Umbilical cord (tissue), 2 donors: ENCODE results near the gene GLP2R. TPM values are rescaled to one million over a fixed set of nuclear protein-coding genes. Genes with fewer than 3 reads are reported as not detected.
"Not testable (repeated sequence)": the region's sequence is repeated elsewhere in the genome, so short reads cannot be mapped to it uniquely, and the experiment has no call there.

ENCODE experiments used
- DNase-seq: peaks from one replicate; pipeline ENCODE4 v3.0.0-alpha.2; 2015; ENCODE audit warnings: low spot score
- total RNA-seq: library from RNA; depleted of rRNA; stranded (reverse); fragments of >200 nt; gene quantifications from one replicate; pipeline ENCODE4 v1.2.3, GENCODE V29; 2014; ENCODE audit warnings: low replicate concordance; ENCODE audit not compliant: insufficient read depth

GLP2R gene
- total RNA-seq, 1 donor from 2014 or later, result 3.9 TPM

DNA sequence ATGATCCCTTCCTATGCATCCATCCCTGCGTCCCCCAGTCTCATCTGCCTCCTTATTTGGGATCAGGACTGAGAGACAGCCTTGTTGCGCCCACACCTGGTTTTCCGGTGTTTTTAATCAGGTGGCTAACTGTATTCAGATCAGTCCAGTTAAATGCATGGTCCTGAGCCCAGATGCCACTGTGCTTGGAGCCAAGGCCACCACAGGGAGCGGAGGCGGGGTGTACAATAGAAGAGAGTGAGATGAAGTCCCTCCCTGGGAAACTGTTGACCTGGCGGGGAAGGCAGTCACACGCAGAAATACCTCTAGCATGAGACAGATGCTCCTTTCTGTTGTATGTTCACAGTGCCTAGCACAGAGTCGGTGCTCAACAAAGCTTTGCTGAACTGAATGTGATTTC is 73.1 kb downstream of the GLP2R start:
- DNase-seq, result no peak

DNA sequence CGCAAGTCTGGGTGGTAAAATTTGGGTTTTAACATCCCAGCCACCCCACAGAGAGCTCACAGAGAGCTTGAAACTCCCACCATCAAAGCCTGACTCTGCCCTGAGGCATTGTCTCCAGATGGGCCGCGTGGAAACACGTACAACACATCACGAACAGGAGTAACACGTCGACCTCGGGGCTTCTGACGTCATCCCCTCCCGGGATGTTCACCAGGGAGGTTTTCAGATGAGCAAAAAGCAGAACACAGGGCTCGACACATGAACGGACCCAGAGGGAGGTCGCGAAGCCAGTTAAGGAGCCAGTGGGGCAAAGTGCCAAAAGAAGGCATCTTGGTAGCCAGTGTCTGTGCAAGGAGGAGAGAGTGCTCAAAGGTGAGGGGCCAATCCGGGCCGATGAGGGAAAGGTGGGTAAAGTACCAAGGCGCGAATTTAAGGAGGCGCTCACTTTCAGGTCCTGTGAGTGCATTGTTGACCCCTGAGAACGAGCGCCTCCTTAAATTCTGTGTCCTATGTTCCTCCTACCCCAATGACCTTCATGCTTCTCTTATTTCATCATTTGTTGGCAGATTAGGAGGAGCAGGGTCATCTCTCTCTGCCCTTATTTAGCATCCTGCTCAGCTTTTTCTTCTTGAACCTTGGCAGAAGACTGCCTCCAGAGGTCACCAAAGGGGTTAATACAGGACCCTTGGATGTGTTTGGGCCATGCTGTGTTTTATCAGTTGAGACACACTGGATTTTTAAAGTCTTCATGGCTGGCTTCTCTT is 73.7 kb downstream of the GLP2R start:
- no peak for DNase-seq

DNA sequence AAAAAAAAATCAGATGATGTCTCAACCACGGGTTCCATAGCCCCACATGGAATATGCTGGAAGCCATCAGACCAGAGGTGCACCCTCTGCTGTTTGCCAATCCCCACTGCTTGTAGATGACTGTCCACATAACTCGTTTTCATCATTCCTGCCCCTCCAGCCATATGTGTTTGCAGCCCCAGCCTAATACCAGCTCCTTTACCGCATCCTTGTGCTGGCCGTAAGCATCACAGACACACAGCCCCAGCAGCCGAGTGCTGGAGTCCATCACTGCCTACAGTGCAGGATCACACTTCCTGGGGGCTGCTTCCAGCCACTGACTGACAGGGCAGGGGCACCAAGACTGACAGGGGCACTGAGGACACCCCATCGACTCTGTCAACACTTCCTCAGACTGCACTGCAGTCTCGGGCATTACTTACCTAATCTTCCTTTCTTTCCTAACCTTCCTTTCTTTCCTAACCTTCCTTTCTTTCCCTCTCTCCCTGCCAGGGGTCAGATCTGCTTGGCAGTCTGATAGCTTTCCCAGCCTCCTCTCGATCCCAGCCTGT is 74.4 kb downstream of the GLP2R start:
- peak; percentile 37 for DNase-seq

DNA sequence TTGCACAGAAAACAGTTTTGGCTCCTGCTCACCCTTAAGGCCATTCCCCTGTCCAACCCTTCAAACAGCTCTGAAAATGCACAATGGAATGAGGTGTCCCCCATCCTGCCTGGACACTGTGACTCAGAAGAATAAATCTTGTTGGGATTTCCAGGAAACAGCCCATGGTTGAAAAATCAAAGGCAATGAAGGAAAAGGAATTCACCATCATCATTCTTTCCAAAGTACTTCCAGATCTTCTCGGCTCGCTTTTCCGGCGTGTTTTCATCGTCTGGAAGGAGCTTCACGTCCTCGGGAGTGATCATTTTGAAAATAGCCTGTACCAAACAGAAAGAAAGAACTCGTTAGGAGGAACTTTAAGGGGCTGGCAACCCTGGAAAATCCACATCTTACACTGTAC is 75.1 kb downstream of the GLP2R start:
- DNase-seq, result peak; percentile 74

DNA sequence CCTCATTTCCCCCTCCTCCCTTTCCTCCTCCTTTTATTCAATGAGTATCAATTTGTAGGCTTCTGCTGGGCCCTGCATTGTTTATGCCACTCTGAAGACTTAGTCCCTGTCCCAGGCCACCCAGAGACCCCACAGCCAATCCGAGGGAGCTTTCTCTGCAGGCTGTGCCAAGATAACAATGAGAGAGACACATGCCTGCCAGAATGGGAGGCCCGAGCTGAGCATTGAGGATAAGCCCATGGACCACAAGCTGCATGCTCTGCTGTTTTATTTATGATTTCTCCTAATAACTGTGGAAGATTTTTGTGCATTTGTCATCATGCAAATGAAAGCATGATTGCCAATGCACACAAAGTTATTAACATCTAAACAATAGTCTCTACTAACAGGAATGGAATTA is 76.4 kb downstream of the GLP2R start:
- DNase-seq, result peak; percentile 32

DNA sequence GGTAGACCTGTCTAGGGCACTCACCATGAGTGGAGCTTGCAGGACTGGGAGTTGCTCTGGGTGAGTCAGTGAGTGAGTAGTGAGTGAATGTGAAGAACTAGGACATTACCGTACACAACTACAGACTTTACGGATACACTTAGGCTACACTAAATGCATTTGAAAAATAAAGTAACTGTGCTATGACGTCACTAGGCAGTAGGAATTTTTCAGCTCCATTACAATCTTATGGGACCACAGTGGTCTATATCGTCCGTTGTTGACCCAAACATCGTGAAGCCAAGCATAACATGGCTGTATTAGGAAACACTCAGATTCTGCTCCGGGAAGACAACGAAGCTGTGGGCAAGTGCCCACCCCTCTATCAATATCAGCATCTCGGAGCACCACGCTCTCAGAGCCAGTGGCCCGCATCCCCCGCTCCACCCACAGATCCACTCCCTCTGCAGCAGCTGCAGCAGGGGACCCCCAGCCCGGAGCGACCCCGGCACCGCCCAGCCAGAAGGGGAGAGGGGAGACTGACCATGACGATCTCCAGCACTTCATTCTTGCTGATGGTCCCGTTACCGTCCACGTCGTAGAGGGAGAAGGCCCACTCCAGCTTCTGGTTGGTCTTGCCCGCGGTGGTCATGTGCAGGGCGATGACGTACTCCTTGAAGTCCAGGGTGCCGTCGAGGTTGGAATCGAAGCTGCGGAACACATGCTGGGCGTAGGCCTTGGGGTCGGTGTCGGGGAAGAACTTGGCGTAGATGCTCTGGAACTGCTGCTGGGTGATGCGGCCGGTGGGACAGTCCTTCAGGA is 78.8 kb downstream of the GLP2R start:
- no peak for DNase-seq

DNA sequence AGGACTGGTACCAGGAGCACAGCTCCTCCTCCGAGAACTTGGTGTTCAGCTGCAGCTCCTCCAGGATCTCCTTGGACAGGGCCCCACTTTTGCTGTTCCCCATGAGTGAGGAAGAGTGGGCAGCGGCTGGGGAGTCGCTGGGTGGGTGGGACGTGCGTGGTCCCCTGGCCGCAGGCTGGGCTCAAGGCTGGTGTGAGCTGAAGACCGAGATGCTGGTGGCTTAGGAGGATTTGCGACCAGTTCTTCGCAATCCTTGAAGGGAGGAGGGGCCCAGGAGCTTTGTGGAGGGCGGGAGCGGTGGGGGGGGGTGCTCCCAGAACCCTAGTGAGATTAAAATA is 79.3 kb downstream of the GLP2R start, which contains the start of gene RCVRN:
Gene RCVRN (minus strand): TSS at position 194 of the 338 bp plus-strand sequence. CDS start 91 bp downstream, at position 103.
- DNase-seq, result no peak

DNA sequence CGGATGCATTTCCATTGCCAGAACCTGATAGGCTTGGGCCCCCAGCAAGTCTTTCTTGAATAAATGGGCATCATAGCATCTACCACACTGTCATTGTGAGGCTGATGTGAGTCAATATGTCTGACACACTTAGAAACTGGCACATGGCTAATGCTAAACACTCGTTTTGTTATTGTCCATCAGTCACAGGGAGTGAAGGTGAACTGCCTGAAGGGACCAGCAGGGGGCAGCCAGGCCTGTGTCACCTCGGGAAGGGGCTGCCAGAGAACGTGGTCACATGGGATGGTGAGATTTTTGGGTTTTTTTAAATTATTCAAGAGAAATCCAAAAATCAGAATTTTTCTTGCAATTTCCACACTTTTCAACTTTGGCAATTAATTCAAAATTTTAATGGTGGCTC is 80.2 kb downstream of the GLP2R start:
- no peak for DNase-seq

DNA sequence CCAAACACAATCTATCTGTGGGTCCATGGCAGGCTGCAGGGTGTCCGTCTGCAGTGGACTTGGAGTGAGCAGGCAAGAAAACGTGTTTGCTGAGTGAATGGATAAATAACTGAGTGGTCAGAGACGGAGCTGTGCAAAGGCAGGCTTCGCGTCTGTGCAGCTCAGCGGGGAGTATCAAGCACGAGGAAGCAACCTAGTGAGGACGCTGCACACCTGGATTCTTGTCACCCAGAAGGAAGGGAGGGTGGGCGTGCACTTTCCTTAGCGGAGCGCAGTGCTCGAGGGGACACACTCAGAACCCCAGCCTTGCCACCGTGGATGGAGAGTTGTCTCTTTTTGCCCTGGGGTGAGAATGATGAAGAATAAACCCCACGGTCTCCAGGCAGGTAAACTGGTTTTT is 80.9 kb downstream of the GLP2R start:
- no peak for DNase-seq

DNA sequence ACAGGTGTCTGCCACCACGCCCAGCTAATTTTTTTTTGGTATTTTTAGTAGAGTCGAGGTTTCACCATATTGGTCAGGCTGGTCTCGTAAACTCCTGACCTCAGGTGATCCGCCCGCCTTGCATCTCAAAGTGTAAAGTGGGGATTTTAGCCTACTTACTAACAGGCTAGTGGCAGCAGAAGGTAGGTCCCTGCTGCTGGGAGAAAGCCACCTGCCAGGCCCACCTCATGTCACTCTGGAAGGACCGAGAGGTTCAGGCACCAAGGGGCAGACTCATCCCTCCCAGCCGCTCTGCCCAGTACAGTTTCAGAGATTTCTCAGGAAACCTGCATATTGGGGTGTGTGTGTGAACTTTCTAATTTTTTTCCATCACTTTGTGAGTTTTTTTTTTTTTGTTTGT is 81.4 kb downstream of the GLP2R start:
- no peak for DNase-seq

DNA sequence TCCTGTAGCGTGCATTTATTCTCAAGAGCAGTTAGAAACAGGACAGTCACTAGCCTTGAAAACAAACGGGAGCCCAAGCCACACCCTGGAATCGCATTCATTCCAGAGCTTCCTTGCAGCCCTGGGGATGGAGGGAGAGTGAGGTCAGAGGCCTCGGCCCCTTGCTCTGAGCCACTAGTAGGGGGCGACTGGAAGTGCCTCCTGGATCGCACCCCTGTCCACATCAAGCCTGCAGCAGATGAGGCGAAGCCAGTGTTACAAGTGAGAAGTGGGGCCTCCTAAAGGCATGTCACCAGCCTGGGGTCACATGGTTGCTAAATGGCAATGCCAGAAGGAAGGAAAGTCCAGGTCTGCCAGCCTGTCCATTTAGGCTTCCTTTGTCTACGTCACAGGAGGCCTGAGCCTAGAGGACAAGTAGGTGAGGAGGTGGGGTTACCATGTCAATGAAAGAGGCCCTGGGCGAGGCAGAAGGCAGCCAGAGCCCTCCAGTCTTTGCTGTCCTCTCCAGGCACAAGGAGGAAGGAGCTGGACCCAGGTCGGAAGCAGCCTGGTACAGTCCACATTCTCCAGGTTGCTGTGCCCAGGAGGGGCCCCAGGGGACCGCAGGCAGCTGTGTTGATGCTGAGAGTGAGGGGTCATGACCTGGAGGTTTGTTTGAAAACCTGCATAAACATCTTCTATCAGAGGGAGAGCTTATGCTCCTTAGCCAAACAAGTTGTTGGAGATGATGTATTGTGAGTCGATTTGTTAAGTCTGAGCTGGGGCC is 82.3 kb downstream of the GLP2R start:
- DNase-seq, result no peak

DNA sequence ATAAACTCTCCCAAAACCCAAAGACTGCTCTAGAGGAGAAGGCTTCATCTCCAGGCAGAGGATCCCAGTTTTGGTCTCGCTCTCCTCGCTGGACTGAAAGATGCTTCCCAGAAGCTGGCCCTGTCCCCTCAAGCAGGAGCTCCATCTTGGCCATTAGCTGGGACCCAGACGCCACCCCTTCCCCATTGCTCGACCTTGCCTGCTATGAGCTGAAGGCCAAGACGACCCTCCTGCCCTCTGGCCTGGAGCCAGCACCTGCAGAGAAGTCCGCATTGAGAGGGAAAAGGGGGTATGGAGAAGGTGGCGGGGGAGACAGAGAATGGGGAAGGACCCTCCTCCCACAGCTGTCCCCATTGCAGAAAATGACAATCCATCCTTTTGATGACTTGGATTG is 82.9 kb downstream of the GLP2R start:
- DNase-seq, result no peak

DNA sequence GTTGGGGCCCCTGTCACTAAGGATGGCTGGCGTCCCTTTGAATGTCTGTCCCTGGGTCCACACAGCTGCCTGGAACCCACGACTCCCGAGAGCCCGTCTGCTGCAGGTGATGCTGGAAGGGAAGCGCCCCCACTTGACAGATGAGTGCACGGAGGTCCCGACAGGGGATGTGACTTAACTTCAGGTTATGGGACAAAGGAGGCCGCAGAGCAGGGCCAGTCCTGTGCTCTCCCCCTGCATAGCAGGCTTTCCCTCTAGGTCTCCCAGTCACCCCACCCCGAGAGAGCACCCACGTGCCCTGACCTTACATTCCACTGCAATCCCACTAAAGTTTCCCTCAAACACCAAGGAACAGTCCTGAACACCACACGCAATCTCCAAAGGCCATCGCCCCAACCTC is 85.4 kb downstream of the GLP2R start:
- DNase-seq, result no peak

DNA sequence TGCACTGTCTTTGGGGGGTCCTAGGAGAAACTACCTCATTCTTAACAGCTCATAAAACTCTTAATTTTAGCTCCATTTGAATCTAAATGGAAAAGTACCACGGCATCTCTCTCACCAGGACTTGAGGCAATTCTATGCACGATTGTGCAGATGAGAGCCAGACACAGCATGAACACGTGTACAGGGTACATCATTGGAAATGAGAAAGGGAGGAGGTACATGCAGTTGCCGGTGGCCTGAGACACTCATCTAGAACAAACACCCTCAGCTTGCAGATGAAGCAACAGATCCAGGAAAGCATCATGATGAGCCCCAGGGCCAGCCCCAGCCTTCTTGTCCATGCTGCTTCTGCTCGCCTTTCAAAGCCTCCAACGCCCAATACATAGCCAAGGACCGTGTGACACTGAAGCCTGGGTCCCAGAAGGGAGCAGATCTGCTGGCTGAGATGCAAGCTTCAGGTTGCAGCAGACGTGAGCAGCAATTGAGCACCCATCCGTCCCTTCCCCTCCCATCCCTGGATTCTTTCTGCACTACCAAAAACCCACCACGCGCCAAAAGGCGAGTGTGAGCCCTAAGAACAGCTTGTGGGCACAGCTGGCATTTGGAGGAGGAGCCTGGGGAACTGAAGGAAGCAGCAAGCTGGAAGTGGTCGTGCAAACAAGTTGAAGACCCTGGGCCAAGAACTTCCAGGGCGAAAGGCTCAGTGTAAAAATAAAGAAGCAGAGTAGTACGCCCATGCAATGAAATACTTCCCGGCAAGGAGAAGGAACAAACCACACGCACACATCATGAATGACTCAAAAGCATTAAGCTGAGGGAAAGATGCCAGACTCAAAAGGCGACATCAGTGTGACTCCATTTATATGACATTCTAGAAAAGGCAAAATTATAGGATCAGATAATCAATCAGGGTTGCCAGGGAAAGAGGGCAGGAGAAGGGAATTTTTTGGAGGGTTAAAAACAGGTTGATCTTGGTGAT is 86.7 kb downstream of the GLP2R start:
- DNase-seq, result no peak

DNA sequence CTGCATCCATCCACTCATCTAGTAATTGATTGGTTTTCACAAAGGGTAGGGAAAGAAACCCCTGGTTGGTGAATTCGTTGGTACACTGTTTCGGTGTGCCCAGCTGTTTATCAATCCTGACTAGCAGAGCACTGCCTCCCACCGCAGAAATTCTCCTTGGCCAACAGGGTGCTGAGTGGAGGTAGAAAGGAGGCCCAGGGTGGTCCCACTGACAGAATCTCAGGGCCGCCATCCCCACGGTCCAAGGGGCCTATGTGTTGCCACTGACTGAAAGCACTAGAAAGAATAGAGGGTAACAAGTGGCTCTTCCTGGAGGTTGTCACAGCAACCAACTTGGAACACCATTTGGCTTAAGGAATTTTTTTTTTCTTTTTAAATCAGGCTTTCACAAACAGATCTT is 87.8 kb downstream of the GLP2R start:
- no peak for DNase-seq

DNA sequence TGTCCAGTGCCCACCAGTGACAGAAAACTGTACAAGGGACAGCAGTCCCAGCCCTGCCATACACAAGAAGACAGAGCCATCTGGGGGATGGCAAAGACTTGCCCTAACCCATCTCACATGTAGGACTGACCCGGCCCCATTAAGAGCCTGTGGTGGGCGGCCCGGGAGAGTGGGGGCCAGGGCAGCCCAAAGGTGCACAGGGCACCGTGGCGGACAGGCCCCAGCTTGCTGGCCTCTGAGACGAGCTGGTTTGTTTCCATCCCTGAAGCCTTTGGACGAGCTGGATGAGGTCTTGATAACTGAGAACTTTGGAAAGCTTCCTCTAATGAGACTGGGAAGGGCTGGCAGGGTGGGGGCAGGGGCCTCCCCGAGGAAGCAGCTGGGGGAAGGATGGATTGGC is 90.4 kb downstream of the GLP2R start:
- no peak for DNase-seq

DNA sequence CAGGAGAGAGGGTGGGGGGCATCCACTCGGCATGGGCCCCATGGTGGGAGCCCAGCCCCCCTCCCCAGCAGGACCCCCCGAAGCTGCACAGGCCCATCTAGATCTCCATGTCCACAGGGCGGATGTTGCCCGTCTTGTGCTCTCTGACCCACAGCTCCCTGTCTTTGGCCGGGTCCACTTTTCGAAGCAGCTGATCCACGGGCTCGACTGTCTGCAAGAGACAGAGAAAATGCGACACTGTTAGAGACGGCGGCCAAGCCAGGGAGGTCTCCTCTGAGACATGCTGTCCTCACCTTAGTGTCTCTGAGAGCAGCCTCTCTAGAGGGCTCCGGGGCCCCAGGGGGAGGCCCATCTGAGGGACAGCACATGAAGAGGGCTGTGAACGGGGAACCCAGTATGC is 91.4 kb downstream of the GLP2R start:
- DNase-seq, result no peak

DNA sequence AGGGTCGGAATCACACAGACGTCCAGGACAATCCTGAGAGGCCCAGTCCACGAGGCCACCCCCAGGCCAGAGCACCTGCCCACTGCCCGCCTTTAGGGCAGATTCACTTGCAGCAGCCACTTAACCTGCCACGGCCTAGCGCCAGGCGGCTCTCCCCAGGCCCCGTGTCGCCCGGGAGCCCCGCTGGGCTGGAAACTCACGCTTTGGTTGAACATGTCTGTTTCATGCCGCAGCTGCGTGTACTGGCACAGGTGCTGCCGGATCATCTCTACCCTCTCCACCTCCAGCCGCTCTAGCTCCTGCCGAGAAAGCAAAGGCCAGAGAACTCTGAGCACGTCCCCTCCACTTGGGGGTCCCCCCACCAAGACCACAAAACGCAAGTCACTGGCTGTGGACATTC is 92.1 kb downstream of the GLP2R start:
- DNase-seq, result no peak

DNA sequence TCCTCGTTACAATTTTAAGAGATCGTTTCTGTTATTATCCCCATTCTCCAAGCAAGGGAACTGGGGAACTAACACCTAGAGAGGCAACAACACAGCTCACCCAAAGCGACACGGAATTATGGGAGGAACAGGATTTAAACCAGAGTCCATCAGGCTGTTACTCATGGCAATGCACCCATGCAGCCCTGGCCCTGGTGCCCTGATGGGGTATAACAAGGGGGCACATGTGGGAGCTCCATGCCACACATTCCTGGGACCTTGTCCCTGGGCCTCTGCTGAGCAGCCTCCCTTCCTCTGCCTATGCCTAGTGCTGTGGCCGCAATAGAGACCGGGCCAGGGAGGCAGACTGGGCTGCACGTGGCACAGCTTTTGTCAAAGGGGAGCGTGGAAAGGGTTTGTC is 92.6 kb downstream of the GLP2R start:
- DNase-seq, result no peak

DNA sequence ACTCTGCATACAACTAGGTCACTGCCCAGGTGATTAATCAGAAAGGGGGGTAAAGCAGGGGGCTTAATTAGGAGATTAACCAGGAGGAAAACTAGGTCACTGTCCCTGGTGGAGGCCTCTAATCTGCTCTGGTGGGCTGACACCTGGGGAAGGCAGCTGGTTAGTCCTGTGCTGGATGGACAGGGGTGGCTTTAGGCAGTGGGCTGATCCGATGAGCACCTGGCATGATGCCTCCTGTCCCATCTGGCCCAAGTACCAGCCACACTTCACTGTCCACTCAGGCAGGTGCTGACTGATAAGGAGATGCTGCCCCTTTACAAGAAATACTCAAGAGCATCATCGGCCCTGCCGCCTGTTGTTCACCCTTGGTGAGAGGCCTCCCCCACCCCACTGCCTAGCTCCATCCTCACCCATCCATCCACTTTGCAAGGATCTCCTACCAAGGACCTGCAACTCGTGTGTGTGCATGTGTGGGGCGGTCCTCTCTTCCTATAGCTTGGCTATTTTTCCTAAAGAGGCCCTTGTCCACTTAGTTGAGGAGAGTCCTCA is 93.2 kb downstream of the GLP2R start:
- DNase-seq, result no peak

DNA sequence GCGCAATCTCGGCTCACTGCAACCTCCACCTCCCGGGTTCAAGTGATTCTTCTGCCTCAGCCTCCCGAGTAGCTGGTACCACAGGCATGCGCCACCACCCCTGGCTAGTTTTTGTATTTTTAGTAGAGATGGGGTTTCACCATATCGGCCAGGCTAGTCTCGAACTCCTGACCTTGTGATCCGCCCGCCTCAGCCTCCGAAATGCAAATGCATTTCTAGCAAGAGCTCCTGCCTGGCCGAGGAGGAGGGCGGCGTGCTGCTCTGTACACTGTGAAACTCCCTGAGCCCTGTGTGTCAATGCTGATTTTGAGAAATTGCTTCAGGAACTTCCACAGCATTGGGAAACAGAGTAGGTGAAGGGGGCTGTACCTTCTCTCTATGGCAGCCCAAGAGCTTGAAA is 95.5 kb downstream of the GLP2R start:
- DNase-seq, result not testable (repeated sequence)
